HEK293 (cell line): ENCODE data around the gene GSG1.

Experiments used
- CTCF ChIA-PET: fragments of 350-600 bp; formaldehyde crosslinking; extraction: SDS; loops from one replicate; lab custom pipeline; 2021; ENCODE audit warnings: antibody characterized with exemption; lab: Yijun Ruan, JAX
- POLR2A ChIA-PET: fragments of 300-600 bp; formaldehyde crosslinking; extraction: SDS; loops from one replicate; lab custom pipeline; 2020; ENCODE audit warnings: antibody characterized with exemption, inconsistent platforms; lab: Yijun Ruan, JAX
- H3K27ac ChIP-seq: fragments of 200-500 bp; sonication (Bioruptor generic); 2 replicates; pipeline ENCODE4 v1.5.1; 2014; ENCODE audit warnings: low read depth, low read length, control low read depth, inconsistent platforms; ENCODE audit errors: extremely low read depth
- H3K36me3 ChIP-seq, 2 experiments: fragments of 200-500 bp in 1 of 2; sonication (Bioruptor generic) in 1 of 2; 1 replicate in 1 of 2; 2 replicates in 1 of 2; pipeline ENCODE4 v1.5.1; 2014 to 2017; ENCODE audit warnings: inconsistent platforms in 2 of 2, low read length in 2 of 2; ENCODE audit not compliant: control insufficient read depth in 2 of 2, insufficient read depth in 1 of 2
- H3K4me1 ChIP-seq: fragments of 200-500 bp; sonication (Bioruptor generic); 2 replicates; pipeline ENCODE4 v1.5.1; 2014; ENCODE audit warnings: mild to moderate bottlenecking, low read length, inconsistent platforms; ENCODE audit not compliant: control insufficient read depth, insufficient read depth
- H3K4me3 ChIP-seq: 2 replicates; pipeline ENCODE4 v1.5.1; 2011; ENCODE audit warnings: low read depth, mild to moderate bottlenecking, control low read depth, low read length, moderate library complexity
- H3K9me3 ChIP-seq: fragments of 200-500 bp; sonication (Bioruptor generic); 2 replicates; pipeline ENCODE4 v1.5.1; 2014; ENCODE audit warnings: low read depth, low read length, inconsistent platforms; ENCODE audit not compliant: control insufficient read depth, insufficient read depth
- FEZF1 ChIP-seq: fragments of 450-650 bp; formaldehyde crosslinking; IDR thresholded peaks from 2 replicates; pipeline ENCODE4 v1.5.1; 2016; ENCODE audit warnings: missing biosample characterization, missing genetic modification characterization
- INSM2 ChIP-seq: fragments of 450-650 bp; formaldehyde crosslinking; IDR thresholded peaks from 2 replicates; pipeline ENCODE4 v1.5.1; 2016; ENCODE audit warnings: missing biosample characterization, missing genetic modification characterization
- KLF16 ChIP-seq: fragments of 450-650 bp; formaldehyde crosslinking; IDR thresholded peaks from 2 replicates; pipeline ENCODE4 v1.5.1; 2017; ENCODE audit warnings: missing biosample characterization, missing genetic modification characterization
- PRDM2 ChIP-seq: fragments of 450-650 bp; formaldehyde crosslinking; IDR thresholded peaks from 2 replicates; pipeline ENCODE4 v1.5.1; 2016; ENCODE audit warnings: missing biosample characterization, missing genetic modification characterization, borderline replicate concordance
- PRDM6 ChIP-seq: fragments of 450-650 bp; formaldehyde crosslinking; IDR thresholded peaks from 2 replicates; pipeline ENCODE4 v1.5.1; 2017; ENCODE audit warnings: missing biosample characterization, missing genetic modification characterization
- TRIM28 ChIP-seq: IDR thresholded peaks from 2 replicates; pipeline ENCODE4 v1.6.1; 2011; ENCODE audit warnings: low read length, control low read depth, borderline replicate concordance
- YY2 ChIP-seq: fragments of 450-650 bp; formaldehyde crosslinking; IDR thresholded peaks from 2 replicates; pipeline ENCODE4 v1.5.1; 2016; ENCODE audit warnings: missing biosample characterization, missing genetic modification characterization
- ZBTB21 ChIP-seq: fragments of 450-650 bp; formaldehyde crosslinking; IDR thresholded peaks from 2 replicates; pipeline ENCODE4 v1.5.1; 2017; ENCODE audit warnings: missing biosample characterization, missing genetic modification characterization
- ZBTB48 ChIP-seq: fragments of 450-650 bp; formaldehyde crosslinking; IDR thresholded peaks from 2 replicates; pipeline ENCODE4 v1.5.1; 2016; ENCODE audit warnings: missing biosample characterization, missing genetic modification characterization
- ZBTB7A ChIP-seq: fragments of 450-650 bp; formaldehyde crosslinking; IDR thresholded peaks from 2 replicates; pipeline ENCODE4 v1.5.1; 2016; ENCODE audit warnings: low read depth, missing biosample characterization, missing genetic modification characterization
- ZBTB8A ChIP-seq: fragments of 450-650 bp; formaldehyde crosslinking; IDR thresholded peaks from 2 replicates; pipeline ENCODE4 v1.5.1; 2016; ENCODE audit warnings: missing biosample characterization, missing genetic modification characterization
- ZNF10 ChIP-seq: fragments of 450-650 bp; formaldehyde crosslinking; IDR thresholded peaks from 2 replicates; pipeline ENCODE4 v1.5.1; 2017; ENCODE audit warnings: missing biosample characterization, missing genetic modification characterization
- ZNF138 ChIP-seq: fragments of 450-650 bp; formaldehyde crosslinking; IDR thresholded peaks from 2 replicates; pipeline ENCODE4 v1.5.1; 2016; ENCODE audit warnings: missing biosample characterization, missing genetic modification characterization, borderline replicate concordance
- ZNF184 ChIP-seq: fragments of 450-650 bp; IDR thresholded peaks from 2 replicates; pipeline ENCODE4 v1.5.1; 2018; ENCODE audit warnings: missing biosample characterization, mild to moderate bottlenecking, missing genetic modification characterization
- ZNF280C ChIP-seq: fragments of 450-650 bp; formaldehyde crosslinking; IDR thresholded peaks from 2 replicates; pipeline ENCODE4 v1.5.1; 2016; ENCODE audit warnings: missing biosample characterization, missing genetic modification characterization
- ZNF324 ChIP-seq: fragments of 450-650 bp; formaldehyde crosslinking; IDR thresholded peaks from 2 replicates; pipeline ENCODE4 v1.5.1; 2016; ENCODE audit warnings: missing biosample characterization, missing genetic modification characterization
- ZNF366 ChIP-seq: fragments of 450-650 bp; formaldehyde crosslinking; conservative IDR thresholded peaks from 2 replicates; pipeline ENCODE4 v1.5.1; 2016; ENCODE audit warnings: missing biosample characterization, missing genetic modification characterization
- ZNF645 ChIP-seq: fragments of 450-650 bp; formaldehyde crosslinking; IDR thresholded peaks from 2 replicates; pipeline ENCODE4; 2016; ENCODE audit warnings: missing biosample characterization, missing genetic modification characterization
- ZNF777 ChIP-seq: fragments of 450-650 bp; formaldehyde crosslinking; IDR thresholded peaks from 2 replicates; pipeline ENCODE4 v1.5.1; 2017; ENCODE audit warnings: missing biosample characterization, missing genetic modification characterization, borderline replicate concordance

GSG1 gene

GRCh38 chr12:13100882-13101769, 2.3 kb downstream of the GSG1 start (continued):
- TF ChIP-seq PRDM6: no peak
- no peak for TF ChIP-seq INSM2 (tag by site-specific recombination)
- TF ChIP-seq PRDM2 (tag by site-specific recombination): peak; percentile 26; the same call in 1 of the 2 replicates

- Histone ChIP-seq H3K9me3 (no peaks in the 10 kb centered on the region), H3K36me3 (no peaks in the 10 kb centered on the region), H3K4me1 (peaks cover 36% of the 10 kb centered on the region), H3K4me3 (peak overlapping the region; percentile 56), H3K27ac (peak overlapping the region; percentile 82)
- ChIA-PET POLR2A (interaction anchor here (1.5 kb wide), 1 partner anchor 96 kb away, joined by 6 read pairs; the partner anchor contains the start of gene EMP1), CTCF (interaction anchor here (0.5 to 4.7 kb wide), 7 partner anchors 60 to 363 kb away, joined by 3 to 71 read pairs (median 5); no protein-coding TSS in a partner anchor)
- TF ChIP-seq ZBTB8A (no peak), ZNF138 (no peak), FEZF1 (peak; percentile 36; the same call in 1 of the 2 replicates), ZNF280C (tag by site-specific recombination) (no peak), ZNF777 (no peak), ZBTB48 (tag by site-specific recombination) (peak; percentile 38; the same call in 1 of the 2 replicates), ZBTB7A (tag by site-specific recombination) (no peak), TRIM28 (no peak), ZNF184 (tag by site-specific recombination) (0 out of 2 replicates have a peak, but pooled peaks have one; percentile 23), ZBTB21 (tag by site-specific recombination) (0 out of 2 replicates have a peak, but pooled peaks have one; percentile 27), ZNF366 (tag by site-specific recombination) (no peak), ZNF10 (tag by site-specific recombination) (0 out of 2 replicates have a peak, but pooled peaks have one; percentile 6), KLF16 (tag by site-specific recombination) (no peak), ZNF645 (tag by site-specific recombination) (no peak), ZNF324 (tag by site-specific recombination) (0 out of 2 replicates have a peak, but pooled peaks have one; percentile 18), YY2 (tag by site-specific recombination) (peak; percentile 26; the same call in 1 of the 2 replicates)
These were observed 2.9 kb downstream of the GSG1 start for GRCh38 chr12:13100605-13100881.
